GM18508 (cell line): ENCODE data around the gene FKBP4.

ENCODE experiments used
- ATAC-seq: cut with Tn5 transposase; IDR thresholded peaks from one replicate; pipeline ENCODE4 v1.9.1; 2021; ENCODE audit warnings: moderate number of reproducible peaks; ENCODE audit not compliant: insufficient read depth, unreplicated experiment

The FKBP4 gene

GRCh38 chr12:2811801-2812200 lies 17.0 kb downstream of the FKBP4 start:
- ATAC-seq = no peak

GRCh38 chr12:2812290-2813213 lies 17.8 kb downstream of the FKBP4 start, which contains the start of gene ITFG2:
TSS of gene ITFG2 (plus strand) at chr12:2812668. CDS start at chr12:2812761, 93 bp downstream.
- ATAC-seq = peak; percentile 80

GRCh38 chr12:2813214-2814185 lies 18.7 kb downstream of the FKBP4 start:
- no peak for ATAC-seq

GRCh38 chr12:2819810-2820209 lies 25.0 kb downstream of the FKBP4 start:
- no peak for ATAC-seq

- no peak for ATAC-seq
Observed at GRCh38 chr12:2820432-2820831, 25.7 kb downstream of the FKBP4 start.

- no peak for ATAC-seq
Observed at GRCh38 chr12:2823483-2823882, 28.7 kb downstream of the FKBP4 start.

- no peak for ATAC-seq
Observed at GRCh38 chr12:2824541-2824940, 29.8 kb downstream of the FKBP4 start.

- no peak for ATAC-seq
Observed at GRCh38 chr12:2825132-2825531, 30.4 kb downstream of the FKBP4 start.

- ATAC-seq = no peak
Observed at GRCh38 chr12:2826036-2826435, 31.3 kb downstream of the FKBP4 start.

GRCh38 chr12:2826721-2827515 lies 32.1 kb downstream of the FKBP4 start:
- ATAC-seq = no peak

GRCh38 chr12:2829275-2829674 lies 34.5 kb downstream of the FKBP4 start:
- ATAC-seq = no peak

GRCh38 chr12:2832550-2833127 lies 37.9 kb downstream of the FKBP4 start:
- ATAC-seq = no peak

- ATAC-seq = no peak
Observed at GRCh38 chr12:2833327-2833726, 38.6 kb downstream of the FKBP4 start.

- ATAC-seq = no peak
Observed at GRCh38 chr12:2833810-2834209, 39.0 kb downstream of the FKBP4 start.

GRCh38 chr12:2834581-2835491 lies 40.1 kb downstream of the FKBP4 start, which contains the start of gene NRIP2:
TSS of gene NRIP2 (minus strand) at chr12:2835035. CDS start at chr12:2834983, 52 bp downstream.
- ATAC-seq = no peak

- ATAC-seq = no peak
Observed at GRCh38 chr12:2835691-2836403, 41.1 kb downstream of the FKBP4 start.

- no peak for ATAC-seq
Observed at GRCh38 chr12:2836574-2836973, 41.8 kb downstream of the FKBP4 start.

- ATAC-seq = no peak
Observed at GRCh38 chr12:2841056-2841650, 46.4 kb downstream of the FKBP4 start.
